ENCODE results near the gene MIP.
"Not testable (repeated sequence)": the region's sequence is repeated elsewhere in the genome, so short reads cannot be mapped to it uniquely, and the experiment has no call there.

Gene MIP

GRCh38 chr12:56448860-56449621 lies 5.4 kb downstream of the MIP start, which contains the start of gene TIMELESS:
Gene TIMELESS, minus strand, starts transcription at chr12:56449426. Its CDS starts 15,256 bp downstream, at chr12:56434170.
- TF ChIP-seq ZNF274 (IDR thresholded peaks at IDR 0.05; ENCODE audit: low read depth, low read length): no peak
- peak within 1 kb of the TSS; percentile 81 for H3K4me3 ChIP-seq (ENCODE audit: low read length)

- not testable (repeated sequence) for H3K4me3 ChIP-seq (ENCODE audit: low read length)
Observed at GRCh38 chr12:56443208-56443607, 11.2 kb downstream of the MIP start.

GRCh38 chr12:56437430-56438176 lies 16.9 kb downstream of the MIP start:
- H3K4me3 ChIP-seq (ENCODE audit: low read length): no peak overlapping the region
- TF ChIP-seq ZNF274 (IDR thresholded peaks at IDR 0.05; ENCODE audit: low read depth, low read length): no peak

- TF ChIP-seq ZNF274 (IDR thresholded peaks at IDR 0.05; ENCODE audit: low read depth, low read length): no peak
- H3K4me3 ChIP-seq (ENCODE audit: low read length): no peak overlapping the region
Observed at GRCh38 chr12:56434828-56435227, 19.6 kb downstream of the MIP start.

- no peak overlapping the region for H3K4me3 ChIP-seq (ENCODE audit: low read length)
- TF ChIP-seq ZNF274 (IDR thresholded peaks at IDR 0.05; ENCODE audit: low read depth, low read length): no peak
Observed at GRCh38 chr12:56431850-56432249, 22.6 kb downstream of the MIP start.

GRCh38 chr12:56431288-56431687 lies 23.2 kb downstream of the MIP start:
- no peak overlapping the region for H3K4me3 ChIP-seq (ENCODE audit: low read length)
- no peak for TF ChIP-seq ZNF274 (IDR thresholded peaks at IDR 0.05; ENCODE audit: low read depth, low read length)

GRCh38 chr12:56425940-56426438 lies 28.5 kb downstream of the MIP start:
- H3K4me3 ChIP-seq (ENCODE audit: low read length): no peak overlapping the region
- no peak for TF ChIP-seq ZNF274 (IDR thresholded peaks at IDR 0.05; ENCODE audit: low read depth, low read length)

- H3K4me3 ChIP-seq (ENCODE audit: low read length): no peak overlapping the region
- TF ChIP-seq ZNF274 (IDR thresholded peaks at IDR 0.05; ENCODE audit: low read depth, low read length): no peak
Observed at GRCh38 chr12:56425193-56425592, 29.3 kb downstream of the MIP start.

- no peak overlapping the region for H3K4me3 ChIP-seq (ENCODE audit: low read length)
- TF ChIP-seq ZNF274 (IDR thresholded peaks at IDR 0.05; ENCODE audit: low read depth, low read length): no peak
Observed at GRCh38 chr12:56420411-56420810, 34.0 kb downstream of the MIP start.

- no peak overlapping the region for H3K4me3 ChIP-seq (ENCODE audit: low read length)
- TF ChIP-seq ZNF274 (IDR thresholded peaks at IDR 0.05; ENCODE audit: low read depth, low read length): no peak
Observed at GRCh38 chr12:56417739-56418138, 36.7 kb downstream of the MIP start.

- no peak overlapping the region for H3K4me3 ChIP-seq (ENCODE audit: low read length)
- no peak for TF ChIP-seq ZNF274 (IDR thresholded peaks at IDR 0.05; ENCODE audit: low read depth, low read length)
Observed at GRCh38 chr12:56414401-56414800, 40.1 kb downstream of the MIP start.

- no peak for TF ChIP-seq ZNF274 (IDR thresholded peaks at IDR 0.05; ENCODE audit: low read depth, low read length)
- H3K4me3 ChIP-seq (ENCODE audit: low read length): no peak overlapping the region
Observed at GRCh38 chr12:56413392-56413791, 41.1 kb downstream of the MIP start.

GRCh38 chr12:56411781-56412639 lies 42.4 kb downstream of the MIP start:
- no peak overlapping the region for H3K4me3 ChIP-seq (ENCODE audit: low read length)
- TF ChIP-seq ZNF274 (IDR thresholded peaks at IDR 0.05; ENCODE audit: low read depth, low read length): no peak

GRCh38 chr12:56410768-56411167 lies 43.7 kb downstream of the MIP start:
- TF ChIP-seq ZNF274 (IDR thresholded peaks at IDR 0.05; ENCODE audit: low read depth, low read length): no peak

More at GRCh38 chr12:56410768-56411167, 43.7 kb downstream of the MIP start:
- H3K4me3 ChIP-seq (ENCODE audit: low read length): no peak overlapping the region
